Activated CD4-positive, alpha-beta T cell treated with anti-CD3 and anti-CD28 coated beads, Interleukin-2, amount 50 U/mL, for 48 hours (primary cell): ENCODE measurements around the gene CD1E.
"Not testable (repeated sequence)": the region's sequence is repeated elsewhere in the genome, so short reads cannot be mapped to it uniquely, and the experiment has no call there.

ENCODE experiments used
- DNase-seq, 2 experiments: peaks; one replicate each; pipeline ENCODE4 v3.0.0-alpha.2; 2020

CD1E gene

DNA sequence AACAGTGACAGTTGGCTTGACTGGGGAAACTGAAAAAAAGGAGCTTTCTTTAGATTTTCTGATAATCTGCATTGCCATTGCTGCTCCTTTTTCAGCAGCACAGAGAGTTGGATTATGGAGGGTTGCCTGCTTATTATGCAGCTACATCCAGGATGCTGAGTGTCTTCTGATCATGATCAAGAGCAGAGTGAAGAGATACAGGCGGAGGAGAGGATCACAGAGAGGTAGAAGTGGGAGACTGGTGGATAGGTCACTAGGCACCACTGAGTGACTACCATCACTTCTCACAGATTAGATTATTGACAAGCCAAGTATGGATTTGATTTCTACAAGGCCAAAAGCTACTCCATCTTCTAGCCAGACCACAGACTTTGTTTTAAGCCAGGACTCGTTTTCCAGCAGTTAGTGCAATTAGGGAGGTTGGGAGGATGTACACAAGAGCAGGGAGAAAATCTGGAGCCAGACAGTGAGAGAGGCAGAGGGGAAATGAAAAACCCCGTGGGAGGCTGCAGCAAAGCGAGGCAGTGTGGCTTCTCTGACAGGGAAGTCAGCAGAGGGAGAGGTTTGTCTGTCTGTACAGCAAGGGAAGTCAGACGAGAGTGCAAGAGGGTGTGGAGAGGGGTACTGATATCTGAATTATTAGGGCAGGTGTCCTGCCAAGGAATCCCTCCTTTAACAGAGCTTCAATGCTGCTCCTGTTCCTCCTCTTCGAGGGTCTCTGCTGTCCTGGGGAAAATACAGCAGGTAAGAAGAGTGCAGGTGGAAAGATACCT is at the start of gene CD1E:
CD1E (plus strand) TSS at position 592 of the 773 bp plus-strand sequence; CDS start at position 687, 95 bp downstream.
- DNase-seq = no peak

DNA sequence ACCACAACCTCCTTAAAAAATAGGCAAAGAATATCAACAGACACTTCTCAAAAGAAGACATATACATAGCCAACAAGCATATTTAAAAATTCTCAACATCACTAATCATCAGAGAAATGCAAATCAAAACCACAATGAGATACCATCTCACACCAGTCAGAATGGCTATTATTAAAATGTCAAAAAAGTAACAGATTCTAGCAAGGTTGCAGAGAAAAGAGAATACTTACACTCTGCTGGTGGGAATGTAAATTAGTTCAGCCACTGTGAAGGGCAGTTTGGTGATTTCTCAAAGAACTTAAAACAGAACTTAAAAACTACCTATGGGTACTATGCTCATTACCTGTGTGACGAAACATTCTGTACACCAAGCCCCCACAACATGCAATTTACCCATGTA is 43.1 kb upstream of the CD1E start:
- no peak for DNase-seq

DNA sequence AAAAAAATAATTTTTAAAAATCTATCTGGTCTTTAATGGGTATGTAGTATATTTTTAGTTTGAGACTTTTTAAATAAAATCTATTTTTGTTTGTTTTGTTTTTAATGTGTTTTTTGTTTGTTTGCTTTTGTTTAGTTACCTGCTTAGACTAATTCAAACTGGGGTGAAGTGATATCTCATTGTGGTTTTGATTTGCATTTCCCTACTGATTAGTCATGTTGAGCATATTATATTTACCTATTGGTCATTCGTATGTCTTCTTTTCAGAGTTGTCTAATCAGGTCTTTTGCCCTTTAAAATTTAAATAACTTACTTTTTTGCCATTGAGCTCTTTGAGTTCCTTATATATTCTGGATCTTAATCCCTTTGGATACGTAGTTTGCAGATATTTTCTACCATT is 42.6 kb upstream of the CD1E start:
- DNase-seq = no peak

- no peak for DNase-seq
These were observed 29.8 kb upstream of the CD1E start for GRCh38 chr1:158323866-158324265.

DNA sequence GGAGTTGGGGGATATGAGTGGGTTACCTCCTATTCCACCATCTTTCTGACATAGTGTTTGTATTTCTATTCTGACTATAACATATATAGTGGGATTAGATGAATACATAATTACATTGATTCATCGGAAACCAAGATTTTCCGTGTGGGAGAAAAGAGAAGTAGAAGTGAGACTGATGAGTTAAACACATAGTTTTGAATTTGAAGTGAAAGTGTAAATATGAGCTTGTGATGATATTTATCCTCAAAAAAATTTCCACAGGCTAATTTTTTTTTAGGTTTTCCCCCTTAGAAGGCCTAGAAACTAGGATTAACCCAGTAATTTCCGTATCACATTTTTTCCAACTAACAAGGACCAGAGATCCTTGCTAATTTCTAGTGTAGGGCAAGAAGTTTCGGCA is 29.3 kb upstream of the CD1E start:
- DNase-seq = no peak

GRCh38 chr1:158327481-158327880 is 26.2 kb upstream of the CD1E start:
- no peak for DNase-seq

GRCh38 chr1:158328426-158328825 is 25.3 kb upstream of the CD1E start:
- DNase-seq = no peak

DNA sequence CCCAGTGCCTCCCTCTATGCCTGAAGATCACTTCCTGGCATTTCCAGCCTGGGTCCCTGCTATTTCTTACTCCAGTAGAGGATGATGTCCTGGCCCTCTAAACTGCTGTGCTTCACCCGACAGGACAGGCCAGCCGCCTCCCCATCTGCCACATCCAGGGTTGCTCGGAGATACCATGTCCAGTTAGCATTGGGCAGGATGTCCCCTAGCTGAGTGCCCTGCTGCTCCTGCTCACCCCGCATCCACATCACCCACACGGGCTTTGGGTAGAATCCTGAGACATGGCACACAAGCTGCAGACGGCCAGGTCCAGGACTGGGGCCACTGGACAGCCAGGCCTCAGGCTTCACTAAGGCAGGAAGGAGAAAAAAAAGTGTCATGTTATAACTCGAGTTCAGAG is 24.4 kb upstream of the CD1E start:
- DNase-seq = no peak

GRCh38 chr1:158329733-158330132 is 24.0 kb upstream of the CD1E start:
- DNase-seq = peak; percentile 13 to 22

- DNase-seq = no peak
These were observed 23.1 kb upstream of the CD1E start for GRCh38 chr1:158330391-158331105.

DNA sequence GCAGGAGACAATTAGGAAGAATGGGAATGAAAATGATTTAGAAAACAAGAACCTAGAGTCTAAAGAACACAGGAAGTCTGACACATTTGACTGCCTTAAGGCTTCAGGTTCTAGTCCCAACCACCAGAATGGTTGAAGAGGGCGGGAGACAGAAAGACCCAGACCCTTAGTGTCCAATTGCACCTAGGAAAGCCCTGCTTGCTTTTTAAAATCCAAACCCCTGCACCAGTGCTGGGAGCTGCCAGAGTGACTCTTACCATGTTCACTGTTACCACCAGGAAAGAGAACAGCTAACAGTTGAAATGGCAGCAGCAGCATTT is 22.6 kb upstream of the CD1E start:
- no peak for DNase-seq

- DNase-seq = no peak
These were observed 22.1 kb upstream of the CD1E start, which contains the start of gene CD1B for GRCh38 chr1:158331481-158332150. Gene CD1B (minus strand): TSS chr1:158331531. CDS start chr1:158331423, 108 bp downstream.

DNA sequence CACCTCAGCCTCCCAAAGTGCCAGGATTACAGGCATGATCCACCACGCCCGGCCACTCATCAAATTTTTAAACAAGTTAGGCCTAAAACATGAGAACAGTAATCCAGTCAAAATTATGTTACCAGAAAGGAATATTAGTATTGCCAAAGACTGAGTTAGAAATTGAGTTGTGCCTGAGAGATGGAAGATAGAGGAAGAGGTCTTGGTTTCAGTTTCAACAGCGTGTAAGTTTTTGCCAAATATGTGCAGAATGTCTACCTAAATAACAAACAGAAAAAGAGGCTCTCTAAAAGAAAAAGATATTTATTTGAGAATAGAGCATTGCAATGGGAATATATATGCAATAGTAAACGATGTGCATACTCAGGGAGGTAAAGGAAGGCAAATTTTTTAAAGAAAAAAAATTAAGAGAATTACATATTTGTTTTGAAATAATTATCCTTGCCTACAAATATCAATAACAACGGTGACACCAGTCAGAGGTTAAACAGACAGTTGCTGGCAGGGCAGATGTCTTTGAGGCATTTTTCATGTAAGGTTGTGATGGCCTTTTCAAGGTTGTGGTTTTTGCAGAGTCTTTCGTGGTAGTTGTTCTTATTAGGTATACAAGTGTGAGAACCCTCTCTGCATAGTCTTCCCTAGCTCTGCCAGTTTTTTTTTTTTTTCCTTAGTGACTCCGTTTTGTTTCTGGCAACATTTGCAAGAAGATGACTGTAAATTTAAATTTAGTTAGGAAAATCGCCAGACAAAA is 20.1 kb upstream of the CD1E start:
- no peak for DNase-seq

DNA sequence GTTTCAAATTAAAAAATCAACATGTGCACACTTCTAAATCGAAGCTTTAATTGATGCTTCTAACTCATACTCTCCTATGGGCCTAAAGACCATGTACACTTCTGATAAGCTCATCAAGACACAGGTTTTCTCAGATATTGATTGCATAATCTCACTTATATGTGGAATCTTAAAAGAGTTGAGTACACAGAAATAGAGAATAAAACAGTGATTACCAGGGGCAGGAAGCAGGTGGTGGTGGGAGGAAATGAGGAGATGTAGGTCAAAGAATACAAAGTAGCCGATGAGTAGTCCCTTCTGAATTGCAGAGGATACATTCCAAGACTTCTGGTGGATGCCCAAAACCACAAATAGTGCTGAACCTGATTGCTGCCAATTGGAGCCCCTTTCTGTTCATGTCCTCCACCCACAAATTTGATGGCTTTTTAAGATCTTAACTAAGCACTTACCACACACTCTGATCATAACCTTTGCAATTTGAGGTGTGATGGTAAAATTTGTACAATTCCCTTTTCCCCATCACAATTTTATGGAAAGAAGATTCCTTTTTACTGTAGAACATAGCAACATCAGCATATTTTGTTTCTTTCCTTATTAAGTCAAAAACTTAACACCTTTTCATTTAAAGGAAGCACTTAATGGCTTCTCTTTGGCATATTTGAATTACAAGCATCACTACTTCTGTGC is 19.0 kb upstream of the CD1E start:
- no peak for DNase-seq

DNA sequence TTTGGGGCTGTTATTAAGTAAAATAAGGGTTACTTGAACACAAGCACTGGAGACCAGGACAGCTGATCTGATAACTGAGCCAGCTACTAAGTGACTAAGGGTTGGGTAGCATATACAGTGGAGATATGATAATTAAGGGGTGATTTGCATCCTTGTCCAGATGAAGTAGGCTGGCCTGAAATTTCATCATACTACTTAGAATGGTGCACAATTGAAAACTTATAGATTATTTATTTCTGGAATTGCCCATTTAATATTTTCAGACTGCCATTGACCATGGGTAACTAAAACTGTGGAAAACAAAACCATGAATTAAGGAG is 18.5 kb upstream of the CD1E start:
- DNase-seq = no peak

GRCh38 chr1:158336413-158336812 is 17.3 kb upstream of the CD1E start:
- not testable (repeated sequence) for DNase-seq

DNA sequence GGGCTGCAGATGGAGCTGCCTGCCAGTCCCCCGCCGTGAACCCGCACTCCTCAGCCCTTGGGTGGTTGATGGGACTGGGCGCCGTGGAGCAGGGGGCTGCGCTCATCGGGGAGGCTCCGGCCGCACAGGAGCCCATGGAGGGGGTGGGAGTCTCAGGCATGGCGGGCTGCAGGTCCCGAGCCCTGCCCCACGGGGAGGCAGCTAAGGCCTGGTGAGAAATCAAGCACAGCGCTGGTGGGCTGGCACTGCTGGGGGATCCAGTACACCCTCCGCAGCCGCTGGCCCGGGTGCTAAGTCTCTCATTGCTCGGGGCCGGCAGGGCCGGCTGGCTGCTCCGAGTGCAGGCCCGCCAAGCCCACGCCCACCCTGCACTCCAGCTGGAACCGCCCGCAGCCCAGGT is 4.7 kb upstream of the CD1E start:
- DNase-seq = not testable (repeated sequence)

DNA sequence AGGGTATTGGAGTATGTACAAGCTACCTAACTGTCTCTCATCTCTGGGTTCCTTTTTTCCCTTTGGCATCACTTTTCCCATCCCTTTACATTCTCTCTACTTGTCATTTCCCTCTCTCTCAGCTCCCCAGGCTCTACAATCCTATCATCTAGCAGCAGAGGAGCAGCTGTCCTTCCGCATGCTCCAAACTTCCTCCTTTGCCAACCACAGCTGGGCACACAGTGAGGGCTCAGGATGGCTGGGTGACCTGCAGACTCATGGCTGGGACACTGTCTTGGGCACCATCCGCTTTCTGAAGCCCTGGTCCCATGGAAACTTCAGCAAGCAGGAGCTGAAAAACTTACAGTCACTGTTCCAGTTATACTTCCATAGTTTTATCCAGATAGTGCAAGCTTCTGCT is 561 bp downstream of the CD1E start:
- DNase-seq = no peak

GRCh38 chr1:158355773-158356285 is 2.1 kb downstream of the CD1E start:
- DNase-seq = no peak

GRCh38 chr1:158356616-158357015 is 2.9 kb downstream of the CD1E start:
- no peak for DNase-seq

DNA sequence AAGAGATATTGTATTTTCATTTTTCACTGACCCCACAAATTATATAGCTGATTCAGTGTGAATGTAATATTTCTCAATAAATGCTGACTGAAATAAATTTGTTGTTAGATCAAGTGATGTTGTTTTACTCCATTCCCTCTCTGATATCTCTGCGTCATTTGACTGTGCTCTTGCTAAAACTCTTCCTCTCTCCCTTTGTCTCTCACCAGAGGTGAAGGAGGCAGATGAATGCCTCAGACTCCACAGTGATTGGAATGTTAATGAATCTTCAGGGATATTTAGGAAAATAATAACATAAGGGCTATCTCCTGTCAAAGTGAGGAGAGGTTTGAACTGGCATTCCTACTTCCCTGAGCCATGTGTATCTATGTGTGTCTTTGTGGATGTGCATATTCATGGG is 3.7 kb downstream of the CD1E start:
- no peak for DNase-seq

- no peak for DNase-seq
These were observed 8.8 kb downstream of the CD1E start for GRCh38 chr1:158362482-158362881.

DNA sequence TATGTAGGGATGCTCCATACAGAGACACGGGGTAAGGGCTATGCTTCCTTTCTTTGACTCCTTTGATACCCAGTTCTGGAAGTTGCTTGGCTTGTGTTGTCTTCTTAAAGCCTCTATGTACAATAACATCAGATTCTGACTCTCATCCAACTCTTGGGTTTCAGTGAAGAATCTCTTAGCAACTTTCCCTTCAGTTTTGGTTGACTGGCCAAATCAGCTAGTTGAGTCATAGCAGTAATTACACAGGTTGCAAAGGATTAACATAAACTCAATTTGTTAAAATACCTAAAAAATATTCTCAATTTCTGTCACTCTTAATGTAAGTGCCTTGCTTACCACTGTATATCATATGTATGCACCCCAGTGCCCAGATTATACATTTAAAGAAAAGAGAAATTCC is 9.2 kb downstream of the CD1E start:
- DNase-seq = no peak
